Sciatic nerve (tissue), 2 donors: ENCODE results near the gene SPON2. TPM values are rescaled to one million over a fixed set of nuclear protein-coding genes. Genes with fewer than 3 reads are reported as not detected.

Experiments used
- ATAC-seq: fragments of 200-7000 bp; cut with Tn5 transposase; one replicate; pipeline ENCODE4 v1.9.1; 2020; ENCODE audit warnings: mild to moderate bottlenecking, moderate library complexity
- DNase-seq: peaks from one replicate; pipeline ENCODE4 v3.0.0-alpha.2; 2020; ENCODE audit warnings: low spot score
- intact Hi-C: fragments of 100-400 bp; cut with DNase I; formaldehyde crosslinking; loops from one replicate; pipeline ENCODE4 v1.14.2; 2022
- total RNA-seq: library from RNA; stranded (reverse); fragmentation: NEBNext Ultra II Directional; extraction: Animal tissue kit (Norgen Biotek cat#: 25700); gene quantifications from one replicate; pipeline ENCODE4 v1.2.1, GENCODE V29; 2021
- donor health status: DM: no; HTN: no; CAD: no.
- donor health status: DM: no; HTN: no; CAD: no.

SPON2 gene
- total RNA-seq, 1 donor from 2014 or later: 35.6 TPM

GRCh38 chr4:1164956-1165545, 7.3 kb downstream of the SPON2 start:
- intact Hi-C loops: no loop called here
- DNase-seq (no peak), ATAC-seq (no peak)

- intact Hi-C loops: no loop called here
- DNase-seq (no peak), ATAC-seq (no peak)
These were observed 7.9 kb downstream of the SPON2 start for GRCh38 chr4:1164444-1164843.

DNA sequence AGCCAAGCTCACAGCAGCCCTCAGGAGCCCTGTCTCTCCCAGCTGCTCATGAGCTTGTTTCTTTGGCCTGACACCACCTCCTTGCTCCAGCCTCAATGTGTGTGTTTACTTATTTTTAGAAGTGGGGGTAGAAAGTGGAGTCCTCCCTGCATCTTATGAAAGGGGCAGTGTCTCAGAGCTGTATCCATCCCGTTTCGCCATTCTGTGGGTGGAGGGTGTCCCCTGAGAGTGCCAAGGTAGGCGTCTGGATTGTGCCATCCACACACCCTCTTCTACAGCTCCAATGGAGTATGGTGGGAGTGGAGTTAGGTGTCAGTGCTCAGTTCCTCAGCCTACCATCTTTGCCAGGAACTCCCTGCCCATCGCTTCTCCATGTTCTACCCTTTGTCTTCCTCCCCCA, 8.3 kb downstream of the SPON2 start:
- intact Hi-C loops: no loop called here
- DNase-seq (no peak), ATAC-seq (no peak)

DNA sequence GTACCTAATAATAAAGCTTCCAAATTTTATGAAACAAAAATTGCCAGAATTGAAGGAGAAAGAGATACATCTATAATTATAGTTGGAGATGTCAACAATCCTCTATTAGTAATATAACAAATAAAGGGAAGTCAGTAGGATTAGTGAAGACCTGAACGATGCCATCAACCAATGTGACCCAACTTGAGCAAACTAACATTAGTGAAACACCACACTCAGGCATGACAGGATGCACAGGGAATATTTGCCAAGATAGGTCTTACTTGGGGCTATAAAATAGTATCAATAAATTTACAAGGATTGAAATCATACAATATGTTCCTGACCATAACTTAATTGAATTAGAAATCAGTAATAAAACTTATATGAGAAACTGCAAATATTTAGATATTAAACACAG, 12.0 kb downstream of the SPON2 start:
- no peak for ATAC-seq
- DNase-seq: no peak
- intact Hi-C loops: no loop called here

GRCh38 chr4:1156069-1156468, 16.3 kb downstream of the SPON2 start:
- no peak for ATAC-seq
- intact Hi-C loops: no loop called here
- no peak for DNase-seq

DNA sequence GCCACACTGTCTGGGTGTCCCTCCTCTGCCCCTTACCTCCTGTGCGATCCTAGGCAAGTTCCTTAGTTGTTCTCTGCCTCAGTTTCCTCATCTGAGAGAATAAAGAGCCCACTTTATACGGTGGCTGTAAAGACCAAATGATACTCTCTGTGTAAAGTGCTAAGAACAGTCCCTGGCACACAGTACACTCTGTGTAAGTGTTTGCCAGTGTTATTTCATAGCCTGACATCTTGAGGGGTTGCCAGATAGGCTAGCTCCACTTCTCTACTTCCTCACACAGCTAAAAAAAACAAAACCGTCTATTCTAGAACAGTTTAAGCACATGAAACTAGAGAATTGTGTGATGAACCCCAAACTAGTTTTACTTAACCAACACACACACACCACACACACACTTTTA, 17.1 kb downstream of the SPON2 start:
- intact Hi-C loops: no loop called here
- ATAC-seq: no peak
- no peak for DNase-seq

- intact Hi-C loops: no loop called here
- ATAC-seq (peak; percentile 56), DNase-seq (no peak)
These were observed 17.7 kb downstream of the SPON2 start for GRCh38 chr4:1154523-1155182.

DNA sequence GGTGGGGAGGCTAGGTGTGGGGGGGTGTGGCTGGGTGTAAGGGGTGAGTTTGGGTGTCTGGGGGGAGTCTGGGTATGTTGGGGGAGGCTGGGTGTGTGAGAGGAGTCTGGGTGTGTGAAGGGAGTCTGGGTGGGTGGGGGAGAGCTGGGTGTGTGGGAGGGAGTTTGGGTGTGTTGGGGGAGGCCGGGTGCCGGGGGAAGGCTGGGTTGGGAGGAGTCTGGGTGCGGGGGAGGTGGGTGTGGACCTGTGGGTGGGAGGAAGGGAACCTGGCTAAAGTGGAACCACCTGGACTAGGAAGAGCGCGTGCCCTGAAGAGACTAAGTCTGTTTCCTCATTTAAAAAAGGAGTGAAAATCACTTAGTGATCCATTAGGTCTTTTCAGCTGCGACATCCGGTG, 18.3 kb downstream of the SPON2 start:
- no peak for DNase-seq
- ATAC-seq: no peak
- intact Hi-C loops: no loop called here

DNA sequence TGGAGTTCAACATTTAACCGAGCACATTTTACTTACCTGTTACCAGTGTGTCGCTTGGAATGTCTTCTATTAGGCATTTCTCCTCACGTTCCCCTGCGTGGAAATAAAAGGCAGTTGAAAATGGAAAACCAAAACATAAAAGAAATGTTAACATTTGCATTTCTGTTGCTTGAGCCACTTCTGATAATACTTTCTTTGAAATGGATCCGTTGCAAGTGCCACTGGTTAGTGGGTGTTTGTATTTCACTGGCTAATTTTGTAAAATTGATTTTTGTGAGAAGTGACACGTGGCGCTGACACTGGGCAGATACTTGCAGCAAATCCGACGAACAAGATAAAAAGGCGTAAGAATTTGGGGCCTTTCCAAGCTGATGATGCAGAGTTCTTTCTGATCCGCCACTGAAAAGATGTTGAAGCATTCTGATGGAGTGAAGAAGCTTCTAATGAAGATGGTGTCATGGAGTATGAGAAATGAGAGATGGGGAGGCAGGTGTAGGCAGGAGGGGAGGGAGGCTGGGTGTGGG, 18.8 kb downstream of the SPON2 start:
- no peak for DNase-seq
- intact Hi-C loops: no loop called here
- no peak for ATAC-seq

DNA sequence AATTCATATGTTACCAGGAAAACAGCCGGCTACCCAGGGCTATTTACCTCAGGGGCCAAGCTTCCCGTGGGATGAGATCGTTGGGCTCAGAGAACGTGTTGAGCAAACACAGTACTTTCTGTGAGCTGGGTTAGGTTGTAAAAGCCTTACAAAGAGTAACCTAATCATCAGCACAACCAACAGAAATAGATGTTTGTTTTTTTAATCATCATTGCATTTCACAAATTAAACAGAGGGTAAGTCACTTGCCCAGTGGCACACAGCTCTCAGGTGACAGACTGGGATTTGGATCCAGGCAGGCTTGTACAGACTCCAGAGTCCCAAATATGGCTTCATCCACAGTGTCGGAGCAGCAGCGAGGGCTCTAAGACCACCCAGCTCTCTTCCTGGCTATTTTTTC, 20.1 kb downstream of the SPON2 start:
- DNase-seq (no peak), ATAC-seq (no peak)
- intact Hi-C loops: no loop called here

DNA sequence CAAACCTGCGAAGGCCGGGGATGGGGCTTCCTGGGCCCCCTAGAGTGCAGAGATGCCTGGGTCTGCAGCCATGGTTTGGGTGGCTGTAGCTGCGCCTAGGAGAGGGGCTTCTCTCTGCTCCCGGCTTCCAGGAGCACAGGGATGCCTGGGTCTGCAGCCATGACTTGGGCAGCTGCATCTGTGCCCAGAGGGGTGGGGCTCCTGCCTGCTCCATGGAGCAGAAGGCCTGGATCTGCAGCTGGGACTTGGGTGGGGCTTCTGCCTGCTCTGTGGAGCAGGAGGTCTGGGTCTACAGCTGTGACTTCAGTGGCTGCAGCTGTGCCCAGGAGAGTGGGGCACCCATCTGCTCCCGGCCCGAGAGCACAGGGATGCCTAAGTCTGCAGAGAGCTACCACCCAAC, 20.8 kb downstream of the SPON2 start:
- no peak for ATAC-seq
- intact Hi-C loops: no loop called here
- DNase-seq: no peak

DNA sequence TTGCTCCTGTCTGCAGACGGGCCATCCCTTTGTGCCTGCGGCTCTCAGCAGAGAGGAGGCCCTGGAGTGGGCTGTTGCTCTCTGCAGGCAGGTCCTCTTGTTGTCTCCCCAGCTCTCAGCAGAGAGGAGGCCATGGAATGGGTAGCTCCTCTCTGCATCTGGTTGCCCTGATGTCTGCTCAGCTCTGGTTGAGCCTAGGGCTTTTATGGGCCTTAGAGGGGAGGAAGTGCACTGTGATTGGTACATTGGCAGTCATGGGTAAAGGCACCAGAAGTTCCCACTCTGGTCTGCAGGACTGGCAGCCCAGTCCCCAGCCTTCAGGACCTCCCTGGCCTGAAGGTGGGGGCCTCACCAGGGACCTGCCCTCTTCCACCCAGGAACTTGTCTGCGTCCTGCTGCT, 21.5 kb downstream of the SPON2 start:
- intact Hi-C loops: no loop called here
- ATAC-seq (no peak), DNase-seq (no peak)

GRCh38 chr4:1139860-1140259, 32.5 kb downstream of the SPON2 start:
- intact Hi-C loops: loop anchor here (10.0 kb wide), 1 partner anchor 215 kb away; no protein-coding TSS in a partner anchor
- ATAC-seq (no peak), DNase-seq (no peak)

DNA sequence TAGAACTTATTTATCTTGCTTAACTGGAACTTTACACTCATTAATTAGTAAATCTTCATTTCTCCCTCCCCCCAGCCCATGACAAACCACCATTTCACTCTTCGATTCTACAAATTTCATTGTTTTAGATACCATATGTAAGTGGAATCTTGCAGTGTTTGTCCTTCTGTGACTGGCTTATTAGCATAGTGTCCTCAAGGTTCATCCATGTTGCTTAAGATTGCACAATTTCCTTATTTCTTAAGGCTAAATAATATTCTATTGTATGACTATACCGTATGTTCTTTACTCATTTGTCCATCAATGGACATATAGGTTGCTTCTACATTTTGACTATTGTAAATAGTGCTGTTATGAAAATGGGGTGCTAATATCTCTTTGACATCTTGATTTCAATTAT, 34.5 kb downstream of the SPON2 start:
- ATAC-seq (no peak), DNase-seq (no peak)
- intact Hi-C loops: loop anchor here (10.0 kb wide), 1 partner anchor 217 kb away; no protein-coding TSS in a partner anchor

DNA sequence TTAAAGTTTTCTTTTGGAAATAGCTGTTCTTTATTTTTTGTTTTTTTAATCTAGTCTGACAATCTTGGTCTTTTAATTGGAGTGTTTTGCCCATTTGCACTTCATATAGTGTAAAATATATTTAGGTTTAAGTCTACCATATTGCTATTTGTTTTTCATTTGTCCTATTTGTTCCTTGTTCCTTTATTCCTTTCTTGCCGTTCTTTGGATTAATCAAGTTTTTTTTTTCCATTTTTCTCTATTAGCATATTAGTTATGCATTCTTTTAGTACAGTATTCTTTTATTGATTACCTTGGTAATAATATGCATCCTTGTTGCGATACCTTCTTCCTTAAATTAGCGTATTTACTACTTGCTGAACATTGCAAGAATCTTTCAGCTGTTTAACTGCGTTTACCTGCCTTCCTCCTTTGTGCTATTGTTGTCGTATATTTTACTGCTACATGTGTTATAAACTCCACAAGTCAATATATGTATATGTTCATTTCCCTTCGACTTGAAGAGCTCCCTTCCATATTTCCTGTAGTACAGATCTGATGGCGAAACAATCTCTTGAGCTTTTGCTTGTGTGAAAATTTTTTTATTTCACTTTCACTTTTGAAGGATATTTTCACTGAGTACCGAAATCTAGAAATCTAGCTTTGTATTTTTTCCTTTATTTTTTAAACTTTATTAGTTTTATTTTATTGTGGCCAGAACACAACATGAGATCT, 35.2 kb downstream of the SPON2 start:
- intact Hi-C loops: loop anchor here (10.0 kb wide), 1 partner anchor 218 kb away; no protein-coding TSS in a partner anchor
- ATAC-seq (no peak), DNase-seq (no peak)

GRCh38 chr4:1136048-1136447, 36.3 kb downstream of the SPON2 start:
- ATAC-seq: no peak
- DNase-seq: no peak
- intact Hi-C loops: loop anchor here (10.0 kb wide), 1 partner anchor 219 kb away; no protein-coding TSS in a partner anchor

DNA sequence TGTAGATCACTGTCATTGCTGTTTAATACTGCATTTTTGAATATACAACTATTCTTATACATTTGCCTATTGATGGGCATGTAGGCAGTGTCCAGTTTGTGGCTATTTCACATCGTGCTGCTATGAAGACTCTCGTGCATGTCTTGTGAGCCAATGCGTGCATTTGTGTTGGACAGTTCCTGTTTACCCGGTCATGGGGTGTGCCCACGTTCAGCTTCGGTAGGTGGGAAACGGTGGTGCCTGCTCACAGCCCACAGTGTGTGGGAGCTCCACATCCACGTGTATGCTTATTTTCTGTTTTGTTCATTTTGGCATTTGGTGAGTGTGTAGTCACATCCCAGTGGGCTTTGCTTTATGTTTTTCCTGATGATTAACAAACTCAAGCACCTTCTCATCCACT, 39.4 kb downstream of the SPON2 start:
- intact Hi-C loops: loop anchor here (10.0 kb wide), 1 partner anchor 222 kb away; no protein-coding TSS in a partner anchor
- DNase-seq (no peak), ATAC-seq (no peak)

GRCh38 chr4:1130316-1131186, 41.8 kb downstream of the SPON2 start:
- intact Hi-C loops: loop anchor here (10.0 kb wide), 1 partner anchor 224 kb away; no protein-coding TSS in a partner anchor

DNA sequence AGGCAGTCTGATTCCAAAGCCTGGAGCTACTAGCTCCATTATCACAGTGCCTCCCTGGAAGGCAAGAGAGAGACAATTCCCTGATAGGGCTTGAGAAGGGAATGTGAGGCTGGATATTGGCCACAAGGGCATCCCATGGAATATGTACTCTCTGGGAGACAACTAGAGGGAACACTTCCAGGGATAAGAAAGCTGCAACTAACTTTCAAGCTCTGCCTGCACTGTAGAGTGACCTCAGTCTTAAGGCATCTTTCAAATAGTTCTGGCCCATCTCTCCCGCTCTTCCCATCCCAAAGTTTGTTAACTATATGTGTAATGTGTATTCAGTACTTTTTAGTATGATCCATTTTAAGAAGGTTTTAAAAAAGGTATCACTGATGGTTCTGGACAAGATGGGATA, 45.9 kb downstream of the SPON2 start:
- DNase-seq: no peak
- intact Hi-C loops: no loop called here
- ATAC-seq: no peak

More at GRCh38 chr4:1130316-1131186, 41.8 kb downstream of the SPON2 start:
- ATAC-seq: peak; percentile 97
- peak; percentile 86 for DNase-seq
